Stimulated activated CD4-positive, alpha-beta T cell treated with anti-CD3 and anti-CD28 coated beads, Interleukin-12 subunit alpha, Interleukin-12 subunit beta, amount 100 ng/mL, for 48 hours (primary cell): ENCODE results near the gene NRBP1.
A peak's percentile ranks its signal among the peaks of the same experiment; 100 is the strongest.
"Not testable (repeated sequence)": the region's sequence is repeated elsewhere in the genome, so short reads cannot be mapped to it uniquely, and the experiment has no call there.

Source experiments
- DNase-seq, 3 donors: peaks; one replicate each; pipeline ENCODE4 v3.0.0-alpha.2; 2020; ENCODE audit warnings: low read depth in 2 of 3, low spot score in 1 of 3

The NRBP1 gene

GRCh38 chr2:27421660-27422250, 6.7 kb upstream of the NRBP1 start:
- DNase-seq: no peak

DNA sequence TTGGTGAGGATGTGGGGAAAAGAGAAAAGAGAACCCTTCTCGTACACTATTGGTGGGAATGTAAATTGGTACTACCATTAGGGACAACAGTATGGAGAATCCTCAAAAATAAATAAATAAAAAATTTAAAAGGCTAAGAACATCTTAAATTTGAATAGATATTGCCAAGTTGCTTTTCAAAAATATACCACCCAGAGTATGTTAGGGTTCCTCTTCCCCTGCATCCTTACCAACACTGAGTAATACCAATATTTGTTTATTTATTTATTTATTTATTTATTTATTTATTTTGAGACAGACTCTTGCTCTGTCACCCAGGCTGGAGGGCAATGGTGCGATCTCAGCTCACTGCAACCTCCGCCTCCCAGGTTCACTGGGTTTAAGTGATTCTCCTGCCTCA, 5.5 kb upstream of the NRBP1 start:
- no peak for DNase-seq

GRCh38 chr2:27425039-27425438, 3.4 kb upstream of the NRBP1 start:
- not testable (repeated sequence) for DNase-seq

GRCh38 chr2:27427863-27428212, 593 bp upstream of the NRBP1 start:
- DNase-seq: no peak

GRCh38 chr2:27428978-27429541, 629 bp downstream of the NRBP1 start:
- peak; percentile 37 to 75 (median 56) for DNase-seq

DNA sequence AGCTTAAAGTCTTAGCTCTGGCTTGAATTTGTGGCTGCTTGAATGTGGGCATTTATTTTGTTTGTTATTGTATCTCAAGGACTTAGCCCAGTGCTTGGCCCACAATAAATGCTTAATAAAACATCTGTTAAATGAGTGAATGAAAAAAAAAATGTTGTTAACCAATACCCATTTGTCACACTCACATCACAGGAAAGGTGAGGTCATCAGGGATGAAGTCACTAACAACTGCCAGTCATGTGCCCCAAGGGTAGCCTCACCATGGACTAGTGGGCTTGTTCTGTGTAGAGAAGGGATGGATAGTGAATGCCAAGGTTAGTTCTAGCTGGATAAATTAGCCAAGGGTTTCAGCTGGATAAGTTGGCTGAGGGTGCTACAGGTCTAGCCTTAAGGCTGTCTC, 3.0 kb downstream of the NRBP1 start:
- peak in 1 of 3 donors; percentile 35 for DNase-seq

DNA sequence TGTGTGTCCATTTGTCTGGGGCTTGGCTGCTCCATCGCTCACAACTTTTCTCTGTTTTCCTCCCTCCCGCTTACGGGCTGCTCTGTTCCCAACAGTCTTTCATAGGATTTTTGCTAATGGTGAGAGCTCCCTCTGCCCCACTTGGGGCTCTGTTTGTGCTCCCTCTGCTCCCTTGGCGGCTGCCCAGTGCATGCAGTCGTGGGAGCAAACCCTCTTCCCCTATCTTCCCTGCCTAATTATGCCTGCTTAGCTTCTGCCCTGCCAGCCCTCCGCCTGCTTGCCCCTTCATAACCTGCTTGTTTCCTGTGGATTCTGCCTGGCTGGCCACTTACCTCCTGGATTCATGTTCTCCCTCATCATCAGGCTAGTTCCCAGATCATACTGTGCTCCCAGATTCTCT, 7.2 kb downstream of the NRBP1 start:
- no peak for DNase-seq

GRCh38 chr2:27441226-27441926, 12.9 kb downstream of the NRBP1 start:
- no peak for DNase-seq

DNA sequence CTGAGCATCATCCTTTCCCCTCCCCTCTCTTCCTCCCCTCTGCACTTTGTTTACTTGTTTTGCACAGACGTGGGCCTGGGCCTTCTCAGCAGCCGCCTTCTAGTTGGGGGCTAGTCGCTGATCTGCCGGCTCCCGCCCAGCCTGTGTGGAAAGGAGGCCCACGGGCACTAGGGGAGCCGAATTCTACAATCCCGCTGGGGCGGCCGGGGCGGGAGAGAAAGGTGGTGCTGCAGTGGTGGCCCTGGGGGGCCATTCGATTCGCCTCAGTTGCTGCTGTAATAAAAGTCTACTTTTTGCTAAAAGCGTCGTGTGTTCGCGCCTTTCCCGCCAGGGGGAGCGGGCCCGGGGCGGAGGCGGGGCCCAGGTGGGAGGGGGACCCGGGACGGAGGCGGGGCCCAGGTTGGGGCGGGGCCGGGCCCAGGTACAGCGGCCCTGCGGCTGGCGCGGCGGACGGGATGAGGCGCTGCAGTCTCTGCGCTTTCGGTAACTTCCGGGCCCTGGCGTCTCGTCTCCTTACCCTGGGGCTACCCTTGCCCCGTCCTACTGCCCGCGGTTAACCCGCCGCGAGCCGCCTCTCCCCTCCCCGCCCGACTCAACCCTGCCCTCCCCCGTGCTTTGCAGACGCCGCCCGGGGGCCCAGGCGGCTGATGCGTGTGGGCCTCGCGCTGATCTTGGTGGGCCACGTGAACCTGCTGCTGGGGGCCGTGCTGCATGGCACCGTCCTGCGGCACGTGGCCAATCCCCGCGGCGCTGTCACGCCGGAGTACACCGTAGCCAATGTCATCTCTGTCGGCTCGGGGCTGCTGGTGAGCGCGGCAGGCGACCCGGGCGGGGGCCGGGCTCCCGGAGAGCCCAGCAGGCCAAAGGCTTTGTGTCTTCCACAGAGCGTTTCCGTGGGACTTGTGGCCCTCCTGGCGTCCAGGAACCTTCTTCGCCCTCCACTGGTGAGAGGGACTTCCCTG, 13.8 kb downstream of the NRBP1 start, which contains the start of gene KRTCAP3:
TSS of gene KRTCAP3 (plus strand) at position 424 of the 962 bp plus-strand sequence. CDS start at position 456, 32 bp downstream.
- peak in 1 of 3 donors; percentile 15 for DNase-seq

- no peak for DNase-seq
Measured at GRCh38 chr2:27442920-27443282, 14.5 kb downstream of the NRBP1 start.

- DNase-seq: no peak
Measured at GRCh38 chr2:27445155-27445554, 16.7 kb downstream of the NRBP1 start.

DNA sequence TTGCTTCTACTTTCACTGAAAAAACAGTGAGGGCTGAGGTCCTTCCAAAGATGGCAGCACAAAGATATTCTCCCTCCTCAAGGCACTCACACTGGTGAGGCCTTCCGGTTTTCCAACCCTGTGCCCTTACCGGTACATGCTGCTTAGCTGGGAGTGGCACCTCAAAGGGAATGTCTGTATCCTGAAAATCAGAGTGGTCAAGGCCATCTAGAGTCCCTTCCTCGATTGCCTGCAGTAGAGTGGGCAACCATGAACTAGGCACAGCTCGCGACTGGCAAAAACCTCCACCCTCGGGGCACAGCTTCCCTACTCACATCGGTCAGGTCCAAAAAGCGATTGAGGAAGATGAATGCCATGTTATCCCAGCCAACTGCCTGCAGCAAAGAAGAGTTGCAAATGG, 17.2 kb downstream of the NRBP1 start:
- no peak for DNase-seq

DNA sequence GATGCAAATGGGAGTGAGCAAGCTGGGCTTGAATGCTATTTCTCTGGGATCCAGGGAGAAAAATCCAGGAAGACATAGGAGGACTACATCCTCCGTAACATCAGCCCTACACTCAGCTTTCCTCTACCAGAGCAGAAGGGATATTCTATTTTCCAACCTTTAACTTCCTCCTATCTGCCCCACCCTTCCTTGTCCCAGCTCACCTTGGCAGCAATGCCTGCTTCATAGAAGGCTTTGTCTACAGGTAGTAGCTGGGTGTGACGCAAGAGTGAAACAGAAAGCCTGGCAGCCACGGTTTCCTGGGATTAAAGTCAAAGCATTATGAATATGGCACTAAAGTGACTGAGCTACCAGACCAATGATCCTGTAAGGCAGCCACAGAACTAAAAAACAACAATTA, 17.6 kb downstream of the NRBP1 start:
- no peak for DNase-seq

DNA sequence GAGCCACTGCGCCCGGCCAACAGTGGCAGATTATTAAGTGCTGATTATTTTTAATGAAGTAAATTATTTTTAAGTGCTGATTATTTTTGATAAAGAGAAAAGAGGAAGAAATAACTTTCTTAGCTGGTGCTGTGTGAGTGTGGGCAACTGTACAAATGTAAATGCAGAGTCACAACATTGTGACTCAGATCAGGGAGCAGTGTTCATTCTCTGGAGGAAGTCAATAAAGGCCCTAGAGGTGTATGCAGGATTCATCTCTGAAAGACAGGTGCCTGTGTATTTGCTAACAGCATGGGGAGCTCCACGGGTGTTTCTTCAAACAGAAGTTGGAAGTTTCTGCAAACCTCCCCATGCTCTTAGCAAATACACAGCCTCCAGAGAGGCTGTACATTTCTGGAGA, 19.9 kb downstream of the NRBP1 start:
- DNase-seq: no peak

- no peak for DNase-seq
Measured at GRCh38 chr2:27451095-27451494, 22.7 kb downstream of the NRBP1 start.

DNA sequence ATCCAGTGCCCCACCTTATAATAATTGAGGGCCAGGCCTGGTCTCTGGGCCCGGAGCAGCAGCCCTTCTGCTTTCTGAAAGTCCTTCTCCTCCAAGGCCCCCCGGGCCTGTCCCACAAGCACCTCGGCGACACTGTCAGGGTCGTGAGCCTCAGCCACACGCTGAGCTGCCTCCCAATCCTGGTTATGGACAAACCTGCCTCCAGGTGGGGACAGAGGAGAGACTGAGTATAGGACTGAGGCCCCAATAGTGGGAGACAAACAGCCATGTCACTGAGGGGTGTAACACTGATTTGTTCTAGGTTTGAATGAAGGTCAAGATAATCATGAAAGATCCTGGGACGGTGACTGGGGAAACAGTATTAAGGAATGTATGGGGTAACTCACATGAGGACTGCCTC, 25.5 kb downstream of the NRBP1 start:
- no peak for DNase-seq

- no peak for DNase-seq
Measured at GRCh38 chr2:27461118-27461517, 32.7 kb downstream of the NRBP1 start.

DNA sequence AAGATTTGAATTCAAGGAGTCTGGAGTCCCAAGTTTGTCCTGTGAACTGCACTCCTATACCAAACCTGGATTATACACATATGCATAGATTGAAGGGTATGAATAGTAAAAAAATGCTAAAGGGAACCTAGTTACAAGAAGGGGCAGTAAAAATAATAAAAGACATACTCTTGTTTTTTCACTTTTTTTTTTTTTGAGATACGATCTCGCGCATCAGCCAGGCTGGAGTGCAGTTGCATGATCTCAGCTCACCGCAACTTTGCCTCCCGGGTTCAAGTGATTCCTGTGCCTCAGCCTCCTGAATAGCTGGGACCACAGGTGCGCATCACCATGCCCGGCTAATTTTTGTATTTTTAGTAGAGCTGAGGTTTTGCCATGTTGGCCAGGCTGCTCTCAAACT, 36.0 kb downstream of the NRBP1 start:
- DNase-seq: no peak

GRCh38 chr2:27471961-27472360, 43.5 kb downstream of the NRBP1 start:
- no peak for DNase-seq

- DNase-seq: no peak
Measured at GRCh38 chr2:27485496-27485895, 57.1 kb downstream of the NRBP1 start.

DNA sequence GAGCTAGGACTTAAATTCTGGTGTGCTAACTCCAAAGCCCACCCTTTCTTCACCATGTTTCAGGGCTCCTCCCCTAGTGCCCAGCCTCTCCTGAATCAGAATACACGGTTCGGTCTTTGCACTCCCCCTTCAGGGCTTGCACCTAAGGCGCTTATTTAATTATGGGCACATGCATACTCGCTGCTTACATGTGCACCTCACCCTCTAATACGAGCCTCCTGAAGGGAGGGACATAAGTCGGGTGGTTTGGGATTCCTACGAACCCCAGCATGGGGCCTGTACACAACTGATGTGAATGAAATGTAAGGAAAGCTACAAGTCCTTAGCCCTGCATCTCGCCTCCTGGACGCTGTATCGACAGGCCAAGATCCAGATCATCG, 60.7 kb downstream of the NRBP1 start:
- DNase-seq: no peak
